GM23338 (cell line): ENCODE data around the gene QPCTL. TPM values are rescaled to one million over a fixed set of nuclear protein-coding genes. Genes with fewer than 3 reads are reported as not detected.

ENCODE experiments used
- ATAC-seq: fragments of 200-7000 bp; cut with Tn5 transposase; 3 replicates; pipeline ENCODE4 v1.9.1; 2020
- DNase-seq: peaks from one replicate; pipeline ENCODE4 v3.0.0-alpha.2; 2015; ENCODE audit warnings: low spot score
- H2AFZ ChIP-seq: fragments of 200-600 bp; sonication (generic); 2 replicates; pipeline ENCODE4 v1.8.0; 2016; ENCODE audit warnings: antibody characterized with exemption, mild to moderate bottlenecking, moderate library complexity
- H3F3A ChIP-seq: fragments of 200-600 bp; sonication (generic); replicated peaks from 2 replicates; pipeline ENCODE4 v1.8.0; 2017; ENCODE audit warnings: antibody characterized with exemption, mixed run types, low read depth
- H3K27ac ChIP-seq: fragments of 200-600 bp; sonication (generic); 2 replicates; pipeline ENCODE4 v1.6.1; 2016; ENCODE audit warnings: low read depth
- H3K27me3 ChIP-seq: fragments of 200-600 bp; sonication (generic); 2 replicates; pipeline ENCODE4 v1.8.0; 2016; ENCODE audit warnings: mild to moderate bottlenecking, mixed run types, moderate library complexity; ENCODE audit not compliant: insufficient read depth
- H3K36me3 ChIP-seq: fragments of 200-600 bp; sonication (generic); 2 replicates; pipeline ENCODE4 v1.8.0; 2016; ENCODE audit warnings: mild to moderate bottlenecking; ENCODE audit not compliant: insufficient read depth
- H3K4me1 ChIP-seq: fragments of 200-600 bp; sonication (generic); 2 replicates; pipeline ENCODE4 v1.8.0; 2016; ENCODE audit warnings: mild to moderate bottlenecking, moderate library complexity; ENCODE audit not compliant: insufficient read depth
- H3K4me2 ChIP-seq: fragments of 200-600 bp; sonication (generic); 2 replicates; pipeline ENCODE4 v1.7.1; 2017; ENCODE audit warnings: mixed run types
- H3K4me3 ChIP-seq: fragments of 200-600 bp; sonication (generic); 2 replicates; pipeline ENCODE4 v1.6.1; 2016; ENCODE audit warnings: mixed run types
- H3K79me2 ChIP-seq: fragments of 200-600 bp; sonication (generic); replicated peaks from 2 replicates; pipeline ENCODE4 v1.8.0; 2017; ENCODE audit warnings: mild to moderate bottlenecking; ENCODE audit not compliant: insufficient read depth
- H3K9me2 ChIP-seq: fragments of 200-600 bp; sonication (generic); 2 replicates; pipeline ENCODE4 v1.8.0; 2017; ENCODE audit not compliant: insufficient read depth
- H4K20me1 ChIP-seq: fragments of 200-600 bp; sonication (generic); replicated peaks from 2 replicates; pipeline ENCODE4 v1.8.0; 2017; ENCODE audit warnings: mild to moderate bottlenecking; ENCODE audit not compliant: insufficient read depth
- H3K27ac Mint-ChIP-seq: 2 replicates; pipeline ENCODE4 v1.8.0; 2020; ENCODE audit warnings: inconsistent platforms, mild to moderate bottlenecking, moderate library complexity, mixed read lengths
- H3K27me3 Mint-ChIP-seq: 3 replicates; pipeline ENCODE4 v1.8.0; 2022; ENCODE audit warnings: low read depth, mild to moderate bottlenecking, moderate library complexity, mixed read lengths, inconsistent platforms; ENCODE audit not compliant: insufficient read depth, poor library complexity
- H3K36me3 Mint-ChIP-seq: 3 replicates; pipeline ENCODE4 v1.8.0; 2021; ENCODE audit warnings: low read depth, mild to moderate bottlenecking, inconsistent platforms, moderate library complexity, mixed read lengths
- H3K4me1 Mint-ChIP-seq: 3 replicates; pipeline ENCODE4 v1.8.0; 2020; ENCODE audit warnings: mild to moderate bottlenecking, inconsistent platforms, mixed read lengths
- H3K4me3 Mint-ChIP-seq: 3 replicates; pipeline ENCODE4 v1.8.0; 2021; ENCODE audit warnings: moderate library complexity, mild to moderate bottlenecking, inconsistent platforms, mixed read lengths
- H3K9me3 Mint-ChIP-seq: 3 replicates; pipeline ENCODE4 v1.8.0; 2020; ENCODE audit warnings: moderate library complexity, mild to moderate bottlenecking, inconsistent platforms, mixed read lengths
- ETS1 ChIP-seq: IDR thresholded peaks from 2 replicates; pipeline ENCODE4 v1.6.1; 2016; ENCODE audit warnings: antibody characterized with exemption
- EZH2 ChIP-seq: fragments of 200-600 bp; sonication (generic); IDR thresholded peaks from one replicate; pipeline ENCODE4 v1.8.0; 2017; ENCODE audit warnings: antibody characterized with exemption, mild to moderate bottlenecking, low read depth; ENCODE audit not compliant: unreplicated experiment
- EZH2phosphoT487 ChIP-seq: fragments of 200-600 bp; sonication (generic); IDR thresholded peaks from one replicate; pipeline ENCODE4 v1.8.1; 2018; ENCODE audit warnings: antibody characterized with exemption; ENCODE audit not compliant: unreplicated experiment
- JUNB ChIP-seq: IDR thresholded peaks from one replicate; pipeline ENCODE4 v1.6.1; 2016; ENCODE audit warnings: antibody characterized with exemption; ENCODE audit not compliant: unreplicated experiment
- POLR2AphosphoS5 ChIP-seq: IDR thresholded peaks from 2 replicates; pipeline ENCODE4 v1.6.1; 2016; ENCODE audit warnings: antibody characterized with exemption, low read depth
- ZNF331 ChIP-seq: fragments of 250-450 bp; sonication (Bioruptor Pico); IDR thresholded peaks from 2 replicates; pipeline ENCODE4 v1.5.0; 2020; ENCODE audit warnings: low read depth, mild to moderate bottlenecking, moderate library complexity
- polyA plus RNA-seq: library from polyadenylated mRNA; unstranded; fragments of >200 nt; fragmentation: Nextera tagmentation; extraction: Ambion mirVana; gene quantifications from 2 replicates; pipeline ENCODE4 v1.2.1, GENCODE V29; 2016
- total RNA-seq: library from RNA; depleted of rRNA; stranded (reverse); fragments of >200 nt; shearing (Covaris generic); gene quantifications from 2 replicates; pipeline ENCODE4 v1.2.3, GENCODE V29; 2014
- TF ChIP-seq, protein P1 (sequence below): IDR thresholded peaks from one replicate; pipeline ENCODE4 v1.6.1; 2018; ENCODE audit warnings: antibody characterized with exemption; ENCODE audit not compliant: unreplicated experiment
- TF ChIP-seq, protein P2 (sequence below), 2 experiments: fragments of 200-600 bp in 1 of 2; sonication (generic) in 1 of 2; conservative IDR thresholded peaks; 2 replicates each; pipeline versions ENCODE4 v1.5.1 to v1.6.1; 2016 to 2017; ENCODE audit warnings: antibody characterized with exemption in 2 of 2, low read depth in 2 of 2, mild to moderate bottlenecking in 2 of 2, moderate library complexity in 1 of 2

QPCTL gene
- total and polyA plus RNA-seq, 2 experiments from 2014 or later = 10.6 to 26.2 TPM

GRCh38 chr19:45705710-45706415, 13.4 kb downstream of the QPCTL start:
- DNase-seq (no peak), ATAC-seq (no peak)
- peaks cover 8% of the 10 kb centered on the region for H3K4me1 Mint-ChIP-seq
- Histone ChIP-seq H4K20me1 (peaks cover 6% of the 10 kb centered on the region), H3K4me3 (no peak overlapping the region), H3K27me3 (no peaks in the 10 kb centered on the region), H2AFZ (no peak overlapping the region), H3K4me1 (no peaks in the 10 kb centered on the region; the same call in 1 of the 2 replicates), H3K36me3 (peaks cover 5% of the 10 kb centered on the region; the same call in 1 of the 2 replicates), H3K4me2 (no peak overlapping the region), H3F3A (0 out of 2 replicates have a peak, but pooled peaks cover 9% of the 10 kb centered on the region), H3K9me2 (no peaks in the 10 kb centered on the region), H3K79me2 (peaks cover 5% of the 10 kb centered on the region; the same call in 1 of the 2 replicates), H3K27ac (no peak overlapping the region)
- peaks cover 43% of the 10 kb centered on the region for H3K36me3 Mint-ChIP-seq
- H3K27ac Mint-ChIP-seq = no peak overlapping the region
- TF ChIP-seq, protein P1, sequence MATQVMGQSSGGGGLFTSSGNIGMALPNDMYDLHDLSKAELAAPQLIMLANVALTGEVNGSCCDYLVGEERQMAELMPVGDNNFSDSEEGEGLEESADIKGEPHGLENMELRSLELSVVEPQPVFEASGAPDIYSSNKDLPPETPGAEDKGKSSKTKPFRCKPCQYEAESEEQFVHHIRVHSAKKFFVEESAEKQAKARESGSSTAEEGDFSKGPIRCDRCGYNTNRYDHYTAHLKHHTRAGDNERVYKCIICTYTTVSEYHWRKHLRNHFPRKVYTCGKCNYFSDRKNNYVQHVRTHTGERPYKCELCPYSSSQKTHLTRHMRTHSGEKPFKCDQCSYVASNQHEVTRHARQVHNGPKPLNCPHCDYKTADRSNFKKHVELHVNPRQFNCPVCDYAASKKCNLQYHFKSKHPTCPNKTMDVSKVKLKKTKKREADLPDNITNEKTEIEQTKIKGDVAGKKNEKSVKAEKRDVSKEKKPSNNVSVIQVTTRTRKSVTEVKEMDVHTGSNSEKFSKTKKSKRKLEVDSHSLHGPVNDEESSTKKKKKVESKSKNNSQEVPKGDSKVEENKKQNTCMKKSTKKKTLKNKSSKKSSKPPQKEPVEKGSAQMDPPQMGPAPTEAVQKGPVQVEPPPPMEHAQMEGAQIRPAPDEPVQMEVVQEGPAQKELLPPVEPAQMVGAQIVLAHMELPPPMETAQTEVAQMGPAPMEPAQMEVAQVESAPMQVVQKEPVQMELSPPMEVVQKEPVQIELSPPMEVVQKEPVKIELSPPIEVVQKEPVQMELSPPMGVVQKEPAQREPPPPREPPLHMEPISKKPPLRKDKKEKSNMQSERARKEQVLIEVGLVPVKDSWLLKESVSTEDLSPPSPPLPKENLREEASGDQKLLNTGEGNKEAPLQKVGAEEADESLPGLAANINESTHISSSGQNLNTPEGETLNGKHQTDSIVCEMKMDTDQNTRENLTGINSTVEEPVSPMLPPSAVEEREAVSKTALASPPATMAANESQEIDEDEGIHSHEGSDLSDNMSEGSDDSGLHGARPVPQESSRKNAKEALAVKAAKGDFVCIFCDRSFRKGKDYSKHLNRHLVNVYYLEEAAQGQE = no peak
- TF ChIP-seq EZH2phosphoT487 (no peak), EZH2 (no peak), JUNB (no peak), ETS1 (no peak), ZNF331 (CRISPR knock-in tag) (no peak), POLR2AphosphoS5 (no peak)
- TF ChIP-seq, protein P2, sequence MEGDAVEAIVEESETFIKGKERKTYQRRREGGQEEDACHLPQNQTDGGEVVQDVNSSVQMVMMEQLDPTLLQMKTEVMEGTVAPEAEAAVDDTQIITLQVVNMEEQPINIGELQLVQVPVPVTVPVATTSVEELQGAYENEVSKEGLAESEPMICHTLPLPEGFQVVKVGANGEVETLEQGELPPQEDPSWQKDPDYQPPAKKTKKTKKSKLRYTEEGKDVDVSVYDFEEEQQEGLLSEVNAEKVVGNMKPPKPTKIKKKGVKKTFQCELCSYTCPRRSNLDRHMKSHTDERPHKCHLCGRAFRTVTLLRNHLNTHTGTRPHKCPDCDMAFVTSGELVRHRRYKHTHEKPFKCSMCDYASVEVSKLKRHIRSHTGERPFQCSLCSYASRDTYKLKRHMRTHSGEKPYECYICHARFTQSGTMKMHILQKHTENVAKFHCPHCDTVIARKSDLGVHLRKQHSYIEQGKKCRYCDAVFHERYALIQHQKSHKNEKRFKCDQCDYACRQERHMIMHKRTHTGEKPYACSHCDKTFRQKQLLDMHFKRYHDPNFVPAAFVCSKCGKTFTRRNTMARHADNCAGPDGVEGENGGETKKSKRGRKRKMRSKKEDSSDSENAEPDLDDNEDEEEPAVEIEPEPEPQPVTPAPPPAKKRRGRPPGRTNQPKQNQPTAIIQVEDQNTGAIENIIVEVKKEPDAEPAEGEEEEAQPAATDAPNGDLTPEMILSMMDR (conservative IDR thresholded peaks at IDR 0.05; ENCODE audit: low read depth in 2 of 2) = no peak
- H3K27me3 Mint-ChIP-seq = peaks cover 12% of the 10 kb centered on the region
- no peak overlapping the region for H3K4me3 Mint-ChIP-seq
- H3K9me3 Mint-ChIP-seq = peaks cover 3% of the 10 kb centered on the region; the same call in 2 of the 3 replicates
